HG03175 (cell line): ENCODE results near the gene GFRA1.

ENCODE experiments used
- ATAC-seq: cut with Tn5 transposase; IDR thresholded peaks from one replicate; pipeline ENCODE4 v1.9.1; 2021; ENCODE audit warnings: mild to moderate bottlenecking, moderate library complexity; ENCODE audit not compliant: unreplicated experiment

GFRA1 gene

DNA sequence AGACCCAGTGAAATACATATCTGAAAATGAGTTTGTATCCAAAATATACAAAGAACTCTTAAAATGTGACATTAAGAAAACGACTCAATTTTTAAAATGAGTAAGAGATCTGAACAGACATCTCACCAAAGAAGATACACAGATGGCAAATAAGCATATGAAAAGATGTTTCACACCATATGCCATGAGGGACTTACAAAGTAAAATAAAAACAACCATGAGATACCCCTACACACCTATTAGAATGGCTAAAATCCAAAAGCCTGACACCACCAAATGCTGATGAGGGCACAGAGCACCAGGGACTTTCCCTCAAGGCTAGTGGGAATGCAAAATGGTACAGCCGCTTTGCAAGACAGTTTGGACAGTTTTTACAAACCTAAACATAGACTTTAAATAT lies 27.9 kb downstream of the GFRA1 start:
- no peak for ATAC-seq

DNA sequence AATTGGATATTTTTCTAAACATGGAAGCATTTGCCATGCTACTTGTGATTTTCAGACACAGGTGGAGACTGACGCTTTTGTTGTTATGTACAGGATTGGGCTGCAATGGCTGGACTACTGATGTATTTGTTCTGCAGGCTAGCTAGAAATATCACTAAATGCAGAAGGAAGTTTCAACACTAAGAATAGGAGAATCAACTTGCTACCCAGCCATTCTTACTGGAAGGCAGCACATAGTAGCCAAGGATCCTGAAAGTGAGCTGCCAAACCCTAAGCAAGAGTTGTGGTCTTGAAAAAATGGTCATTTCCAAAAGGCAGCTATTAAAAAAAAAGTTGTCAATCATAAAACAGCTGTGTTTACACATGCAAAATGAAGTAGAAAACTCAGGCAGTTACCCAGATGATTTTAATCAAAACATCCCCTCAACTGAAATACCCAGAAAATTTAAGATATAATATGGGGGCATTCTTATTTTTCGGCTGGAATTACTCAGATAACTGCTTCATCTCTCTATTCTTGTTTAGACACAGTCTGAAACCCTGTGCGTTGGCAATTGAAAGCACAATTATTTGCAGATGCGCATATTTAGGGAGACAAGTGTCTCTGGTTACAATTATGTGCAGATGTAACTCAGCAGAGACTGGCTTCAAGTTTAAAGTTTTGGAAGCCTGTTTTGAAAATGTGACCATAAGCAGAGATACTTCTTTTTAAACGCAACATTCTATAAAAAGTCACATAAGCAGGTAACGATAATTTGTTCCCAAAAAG lies 31.2 kb downstream of the GFRA1 start:
- no peak for ATAC-seq

DNA sequence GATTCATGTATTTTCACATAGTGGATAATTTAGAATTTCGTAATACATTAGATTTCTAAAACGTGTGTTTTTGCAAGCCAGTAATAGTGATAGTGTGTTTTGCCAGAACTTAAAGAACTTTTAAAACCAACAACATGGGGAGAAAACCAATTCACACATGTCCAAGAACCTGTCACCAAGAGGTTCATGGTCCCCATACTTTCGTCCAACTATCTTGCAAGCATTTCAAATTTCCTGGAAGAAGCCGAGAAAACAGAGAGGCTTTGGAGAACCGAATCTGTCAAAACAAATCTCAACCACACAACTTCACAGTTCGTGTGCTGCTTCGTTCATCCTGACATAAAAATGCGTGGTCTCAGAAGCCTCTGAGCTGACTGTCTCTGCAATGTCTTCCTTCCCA lies 31.9 kb downstream of the GFRA1 start:
- ATAC-seq = no peak

GRCh38 chr10:116240157-116240950 lies 32.7 kb downstream of the GFRA1 start:
- no peak for ATAC-seq

DNA sequence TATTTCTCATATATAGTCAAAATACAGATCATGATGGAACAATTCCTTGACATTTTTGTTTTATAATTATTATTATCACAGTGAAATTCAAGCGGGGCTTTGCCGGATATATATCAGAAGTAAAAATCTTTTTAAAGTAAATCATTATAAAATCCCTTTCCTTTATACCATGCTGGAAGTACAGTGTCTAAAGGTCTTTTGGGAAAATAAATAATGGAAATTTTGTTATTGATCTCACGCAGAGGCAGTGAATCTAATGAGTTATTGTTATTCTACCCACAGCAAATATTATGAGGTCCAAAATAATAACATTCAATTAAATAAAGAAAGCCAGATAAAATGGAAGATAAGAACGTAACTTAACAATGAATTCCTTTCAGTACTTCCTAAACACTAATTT lies 33.8 kb downstream of the GFRA1 start:
- no peak for ATAC-seq

DNA sequence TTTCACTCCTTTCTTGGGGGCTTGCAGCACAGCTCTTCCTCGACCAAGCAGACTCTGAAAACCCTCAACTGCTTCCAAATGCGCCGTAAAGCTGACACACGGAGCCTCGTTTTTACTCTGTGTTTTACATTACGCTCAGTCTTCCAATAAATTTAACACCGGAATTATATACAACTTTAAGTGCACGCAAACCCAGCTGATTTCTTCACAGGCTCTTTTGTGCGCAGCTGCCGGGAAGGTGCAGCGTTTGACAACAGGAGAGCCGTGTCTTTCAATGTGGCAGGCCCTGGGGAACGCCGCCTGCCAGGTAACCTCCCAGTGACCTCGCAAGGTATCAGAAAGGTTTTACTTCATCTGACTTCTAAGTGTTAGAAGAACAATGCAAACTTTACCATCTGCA lies 35.0 kb downstream of the GFRA1 start:
- no peak for ATAC-seq

DNA sequence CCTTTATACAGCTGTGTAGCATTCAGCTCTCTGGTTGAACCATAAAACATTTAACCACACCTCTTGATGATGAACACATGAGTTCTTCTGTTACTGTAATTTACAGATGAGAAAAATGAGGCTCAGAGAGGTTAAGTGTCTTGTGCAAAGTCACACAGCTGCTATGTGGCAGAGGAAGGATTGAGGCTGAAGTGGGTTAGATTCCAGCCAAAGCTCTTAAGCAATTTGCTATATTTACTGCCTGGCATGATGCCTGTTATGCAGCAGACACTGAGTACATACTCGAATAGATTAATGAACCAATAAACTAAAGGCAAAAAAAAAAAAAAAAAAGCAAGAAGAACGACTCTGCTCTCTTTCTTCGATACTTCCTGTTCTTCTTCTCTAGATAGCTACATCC lies 35.7 kb downstream of the GFRA1 start:
- no peak for ATAC-seq

- no peak for ATAC-seq
These were observed 39.8 kb downstream of the GFRA1 start for GRCh38 chr10:116233230-116233629.

DNA sequence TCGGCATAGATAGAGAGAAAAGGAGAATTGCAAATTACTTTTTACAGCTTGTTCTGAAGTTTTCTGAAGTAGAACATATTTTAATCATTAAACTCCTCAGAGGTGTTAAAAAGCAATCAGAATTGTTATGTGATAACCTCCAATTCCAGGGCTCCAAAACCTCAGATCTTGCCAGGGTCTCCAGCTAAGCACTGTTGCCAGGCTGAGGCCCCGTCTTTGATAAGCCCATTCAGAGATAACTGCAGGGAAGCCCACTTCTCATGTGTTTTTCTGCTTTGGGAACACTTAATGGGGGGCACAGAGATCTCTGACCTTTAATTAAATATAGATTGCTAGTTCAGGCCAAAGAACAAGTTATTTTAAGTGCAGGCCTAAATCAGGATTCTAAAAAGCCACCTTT lies 40.4 kb downstream of the GFRA1 start:
- ATAC-seq = no peak

DNA sequence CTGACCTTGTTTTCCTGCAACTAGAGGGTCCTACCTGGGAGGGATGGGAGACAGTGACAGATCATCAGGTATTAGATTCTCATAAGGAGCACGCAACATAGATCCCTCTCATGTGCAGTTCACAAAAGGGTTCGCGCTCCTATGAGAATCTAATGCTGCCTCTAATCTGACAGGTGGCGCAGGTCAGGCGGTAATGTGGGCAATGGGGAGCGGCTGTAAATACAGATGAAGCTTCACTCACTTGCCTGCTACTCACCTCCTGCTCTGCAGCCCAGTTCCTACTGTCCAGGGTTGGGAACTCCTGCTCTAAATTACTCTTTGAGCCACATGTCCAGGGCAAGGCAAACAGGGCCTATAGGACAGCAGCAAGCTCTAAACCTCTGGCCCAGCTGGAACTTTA lies 46.2 kb downstream of the GFRA1 start:
- ATAC-seq = no peak

DNA sequence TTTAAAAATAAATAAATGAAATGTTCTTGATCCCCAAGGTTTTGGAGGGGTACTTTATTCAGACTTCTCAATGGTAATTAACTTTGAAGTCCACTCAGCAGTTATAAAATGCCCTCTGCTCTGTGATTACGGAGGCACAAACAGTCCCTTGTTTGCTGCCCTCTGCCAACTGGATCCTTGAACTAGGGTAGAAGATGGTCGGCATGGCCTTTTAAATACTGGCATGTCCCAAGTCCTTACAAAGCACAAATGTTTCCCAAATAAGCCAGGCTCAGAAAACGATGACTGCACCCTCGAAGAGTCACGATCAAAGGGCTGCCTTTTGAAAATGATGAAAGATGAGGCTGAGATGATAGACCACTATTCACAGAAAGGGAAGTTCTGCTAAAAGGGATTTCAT lies 47.0 kb downstream of the GFRA1 start:
- no peak for ATAC-seq

- no peak for ATAC-seq
These were observed 49.7 kb downstream of the GFRA1 start for GRCh38 chr10:116223289-116223688.

DNA sequence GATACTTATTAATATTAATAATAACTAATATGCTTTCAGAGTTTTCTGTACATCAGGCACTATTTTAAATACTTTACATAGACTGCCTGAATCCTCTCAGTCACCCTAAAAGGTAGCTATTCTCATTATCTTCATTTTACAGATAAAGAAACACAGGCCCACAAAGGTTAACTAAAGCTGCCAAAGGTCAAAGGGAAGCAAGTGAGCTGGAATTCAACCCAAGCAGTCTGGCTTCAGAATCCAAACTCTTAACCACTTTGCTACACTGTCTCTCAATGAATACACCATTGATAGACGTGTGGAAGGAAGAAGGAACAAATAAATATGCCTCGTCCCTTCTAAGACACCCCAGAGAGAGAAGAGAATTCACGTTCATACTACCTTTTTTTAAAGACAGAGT lies 52.0 kb downstream of the GFRA1 start:
- ATAC-seq = no peak

DNA sequence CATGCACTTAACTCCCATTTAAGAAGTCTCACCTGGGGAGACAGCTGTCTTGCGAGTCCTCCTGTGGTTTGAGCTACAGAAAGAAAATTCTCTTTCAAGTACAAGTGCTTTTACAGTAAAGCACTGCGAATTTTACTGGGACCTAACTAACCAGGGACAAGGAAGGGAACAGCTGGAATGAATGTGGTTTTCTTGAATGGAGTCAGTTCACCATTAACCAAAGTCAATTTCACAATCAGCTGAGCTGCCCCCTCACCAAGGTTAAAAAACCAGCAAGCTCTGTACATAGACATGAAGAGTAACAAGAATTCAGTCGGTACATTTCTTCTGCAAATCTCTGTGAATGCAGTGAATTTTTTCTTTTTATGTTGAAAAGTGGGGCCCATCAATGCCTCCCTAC lies 56.3 kb downstream of the GFRA1 start:
- ATAC-seq = no peak

- no peak for ATAC-seq
These were observed 57.4 kb downstream of the GFRA1 start for GRCh38 chr10:116215651-116216050.

- no peak for ATAC-seq
These were observed 61.3 kb downstream of the GFRA1 start for GRCh38 chr10:116211682-116212081.

DNA sequence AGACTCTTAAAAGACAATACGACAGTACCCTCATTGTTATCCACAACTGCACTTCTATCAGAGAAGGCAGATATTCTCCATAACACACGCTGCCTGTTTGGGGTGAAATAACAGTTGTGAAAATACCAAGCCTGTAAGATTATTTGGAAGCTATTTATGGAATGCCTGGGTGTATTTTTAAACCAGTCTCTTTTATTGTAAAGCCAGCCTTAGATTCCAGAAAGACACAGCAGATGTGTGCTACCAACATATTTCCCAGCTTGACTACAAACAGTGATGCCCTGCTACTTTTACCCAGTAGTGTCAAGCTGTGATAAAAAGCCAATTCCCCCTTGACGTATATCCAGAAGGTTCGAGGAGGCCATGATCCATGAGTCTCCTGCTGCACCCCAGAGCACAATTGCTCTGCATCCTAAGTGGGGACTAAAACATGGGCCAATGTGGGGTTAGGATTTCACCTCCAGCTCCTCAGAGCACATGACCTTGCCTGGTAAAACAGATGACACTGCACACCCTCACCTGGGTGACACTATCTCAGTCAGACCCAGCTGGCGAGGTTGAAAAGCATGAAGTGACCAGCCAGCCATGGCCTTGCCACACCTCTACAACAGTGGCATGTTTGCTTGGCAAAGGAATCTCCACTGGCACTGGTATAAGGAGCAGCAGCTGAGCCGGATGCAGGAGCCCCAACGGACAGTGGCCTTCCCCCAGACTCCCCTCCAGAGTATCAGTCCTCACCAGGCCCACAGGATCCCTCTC lies 62.2 kb downstream of the GFRA1 start:
- no peak for ATAC-seq

- ATAC-seq = no peak
These were observed 63.2 kb downstream of the GFRA1 start for GRCh38 chr10:116209781-116210180.

DNA sequence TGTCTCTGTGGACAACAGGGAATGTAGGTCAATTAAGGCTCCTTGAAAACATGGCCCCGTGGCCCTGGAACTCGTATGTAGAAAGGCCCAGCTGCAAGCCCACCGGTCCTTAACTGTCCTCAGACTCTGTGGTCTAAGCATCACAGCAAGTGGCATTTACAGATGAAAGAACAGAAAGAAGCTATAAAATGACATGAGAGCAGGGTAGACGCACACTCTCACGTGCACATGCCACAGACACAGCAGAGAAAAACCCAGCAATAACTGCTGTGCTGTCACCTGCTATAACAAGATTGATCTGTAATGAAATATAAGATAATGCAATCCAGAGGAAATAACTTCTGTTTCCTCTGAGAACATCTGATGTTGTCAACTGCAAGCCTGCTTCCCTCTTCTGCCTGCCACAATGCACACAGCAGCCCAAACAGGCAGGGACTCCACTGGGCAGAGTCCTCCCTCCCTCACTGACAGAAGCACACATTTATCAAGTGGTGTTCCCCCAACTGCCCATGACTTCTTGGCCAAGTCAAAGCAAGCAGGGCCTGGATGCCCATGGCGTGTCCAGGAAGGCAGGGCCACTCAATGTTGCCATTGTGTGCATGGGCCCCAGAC lies 63.9 kb downstream of the GFRA1 start:
- no peak for ATAC-seq

DNA sequence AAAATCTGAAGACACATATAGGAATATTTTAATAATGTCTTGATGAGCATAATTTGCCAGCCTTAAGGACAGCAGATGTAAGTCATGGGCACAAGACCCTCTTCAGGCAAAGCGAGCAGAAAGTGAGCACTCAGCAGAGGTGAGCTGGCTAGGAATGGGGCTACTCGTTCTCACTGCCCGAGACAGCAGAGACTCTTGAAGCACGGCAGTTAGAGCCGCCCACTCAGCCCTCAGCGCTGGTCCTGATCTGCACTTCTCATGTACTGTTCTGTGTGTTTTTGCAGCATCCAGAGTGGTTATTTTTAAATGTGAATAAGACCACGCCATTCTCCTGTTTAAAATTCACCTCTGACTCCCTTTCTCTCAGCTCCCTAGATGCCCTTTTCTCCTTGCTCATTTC lies 65.3 kb downstream of the GFRA1 start:
- ATAC-seq = no peak

- no peak for ATAC-seq
These were observed 69.3 kb downstream of the GFRA1 start for GRCh38 chr10:116203661-116204060.
